C4-2B (cell line): Measurements from ENCODE around the gene TIMM50.
A peak's percentile ranks its signal among the peaks of the same experiment; 100 is the strongest.

Source experiments
- H3K27ac ChIP-seq: fragments of 450-650 bp; 2 replicates; pipeline ENCODE4 v1.5.1; 2017
- CTCF ChIP-seq: fragments of 450-650 bp; conservative IDR thresholded peaks from 2 replicates; pipeline ENCODE4 v1.5.1; 2017; ENCODE audit warnings: mild to moderate bottlenecking
- ZFX ChIP-seq: fragments of 450-650 bp; IDR thresholded peaks from 2 replicates; pipeline ENCODE4 v1.6.1; 2017

Gene TIMM50

GRCh38 chr19:39525205-39525604 is 44.6 kb downstream of the TIMM50 start:
- H3K27ac ChIP-seq: no peak overlapping the region
- no peak for TF ChIP-seq ZFX
- no peak for TF ChIP-seq CTCF

DNA sequence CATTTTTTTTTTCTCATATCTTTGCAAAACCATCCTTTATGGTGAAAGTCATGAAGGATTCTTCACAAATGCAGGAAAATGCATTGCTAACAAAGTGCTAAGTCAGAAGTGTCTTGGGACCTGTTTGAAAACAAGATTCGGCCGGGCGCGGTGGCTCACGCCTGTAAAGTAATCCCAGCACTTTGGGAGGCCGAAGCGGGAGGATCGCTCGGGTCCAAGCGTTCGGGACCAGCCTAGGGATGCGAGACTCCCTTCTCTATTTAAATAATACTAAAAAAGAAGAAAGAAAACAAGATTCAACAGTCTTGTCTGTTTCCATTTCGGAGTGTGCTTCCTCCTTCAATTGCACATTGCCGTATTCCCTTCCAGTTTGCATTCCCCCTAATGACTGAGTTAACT is 51.2 kb downstream of the TIMM50 start:
- H3K27ac ChIP-seq: peak overlapping the region; percentile 64
- no peak for TF ChIP-seq CTCF
- TF ChIP-seq ZFX: no peak

GRCh38 chr19:39532233-39533002 is 51.8 kb downstream of the TIMM50 start, which contains the start of gene EID2B:
Gene EID2B, minus strand, starts transcription at chr19:39532852. Its CDS starts 50 bp downstream, at chr19:39532802.
- H3K27ac ChIP-seq: peak within 1 kb of the TSS; percentile 64
- peak; percentile 99 for TF ChIP-seq CTCF
- TF ChIP-seq ZFX: peak; percentile 92

DNA sequence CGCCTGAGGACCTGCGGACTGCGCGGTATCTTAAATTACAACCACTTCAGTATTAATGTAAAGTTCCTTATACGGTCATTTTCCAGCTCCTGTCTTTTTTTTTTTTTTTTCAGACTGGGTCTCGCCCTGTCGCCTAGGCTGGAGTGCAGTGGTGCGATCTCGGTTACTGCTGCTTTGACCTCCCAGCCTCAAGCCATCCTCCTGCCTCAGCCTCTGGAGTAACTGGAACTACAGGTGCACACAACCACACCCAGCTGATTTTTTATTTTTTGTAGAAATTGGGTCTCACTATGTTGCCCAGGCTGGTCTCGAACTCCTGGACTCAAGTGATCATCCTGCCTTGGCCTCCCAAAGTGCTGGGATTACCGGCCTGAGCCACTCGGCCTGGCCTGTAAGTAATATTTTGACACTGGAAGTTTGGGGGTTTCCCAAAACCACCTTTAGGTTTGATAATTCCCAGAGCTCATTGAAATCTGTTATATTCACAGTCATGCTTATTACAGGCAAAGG is 52.4 kb downstream of the TIMM50 start:
- TF ChIP-seq CTCF (peak; percentile 80), ZFX (no peak)
- H3K27ac ChIP-seq: no peak overlapping the region; the same call in 1 of the 2 replicates

DNA sequence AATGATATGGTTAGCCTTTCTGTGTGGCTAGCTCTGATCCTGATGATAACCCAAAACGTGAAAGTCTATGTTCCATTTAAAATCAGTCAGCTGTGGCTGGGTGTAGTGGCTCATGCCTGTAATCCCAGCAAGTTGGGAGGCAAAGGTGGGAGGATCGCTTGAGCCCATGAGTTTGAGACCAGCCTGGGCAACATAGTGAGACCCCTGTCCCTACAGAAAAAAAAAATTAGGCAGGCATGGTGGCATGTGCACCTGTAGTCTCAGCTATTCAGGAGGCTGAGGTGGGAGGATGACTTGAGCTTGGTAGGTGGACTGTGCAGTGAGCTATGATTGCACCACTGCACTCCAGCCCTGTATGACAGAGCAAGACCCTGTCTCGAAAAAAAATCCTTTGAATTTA is 53.2 kb downstream of the TIMM50 start:
- H3K27ac ChIP-seq: no peak overlapping the region
- TF ChIP-seq ZFX: no peak
- TF ChIP-seq CTCF: no peak

DNA sequence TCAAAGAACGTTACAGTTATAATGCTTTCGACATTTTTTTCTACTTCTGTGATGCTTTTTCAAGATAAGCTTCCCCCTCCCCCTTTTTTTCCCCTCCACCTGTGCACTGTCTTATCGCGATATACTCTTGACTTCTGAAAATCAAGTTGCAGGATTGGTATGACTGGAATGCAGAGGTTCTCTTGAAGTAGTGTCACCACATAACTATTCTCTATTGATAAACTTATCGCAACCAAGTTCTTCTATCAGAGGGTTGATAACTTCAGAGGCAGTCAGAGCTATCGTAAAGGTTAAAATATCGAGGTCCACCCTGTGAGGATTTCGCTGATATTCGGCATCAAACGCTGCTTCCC is 58.5 kb downstream of the TIMM50 start:
- H3K27ac ChIP-seq: peak overlapping the region; percentile 84
- TF ChIP-seq CTCF (no peak), ZFX (no peak)

GRCh38 chr19:39539518-39540332 is 59.1 kb downstream of the TIMM50 start, which contains the start of gene EID2:
Gene EID2, minus strand, starts transcription at chr19:39540161. Its CDS starts 82 bp downstream, at chr19:39540079.
- peak within 1 kb of the TSS; percentile 84 for H3K27ac ChIP-seq
- TF ChIP-seq ZFX (peak; percentile 93), CTCF (peak; percentile 95)
